HT1080 (cell line): ENCODE measurements around the gene RASL12. TPM values are rescaled to one million over a fixed set of nuclear protein-coding genes. Genes with fewer than 3 reads are reported as not detected.
A peak's percentile ranks its signal among the peaks of the same experiment; 100 is the strongest.

ENCODE experiments used
- DNase-seq: peaks from one replicate; pipeline ENCODE4 v3.0.0-alpha.2; 2015; ENCODE audit warnings: low read depth
- total RNA-seq: library from RNA; depleted of rRNA; stranded (reverse); fragments of >200 nt; shearing (Covaris generic); gene quantifications from 2 replicates; pipeline ENCODE4 v1.2.3, GENCODE V29; 2014

The RASL12 gene
- total RNA-seq, 1 experiment from 2014 or later = not detected

DNA sequence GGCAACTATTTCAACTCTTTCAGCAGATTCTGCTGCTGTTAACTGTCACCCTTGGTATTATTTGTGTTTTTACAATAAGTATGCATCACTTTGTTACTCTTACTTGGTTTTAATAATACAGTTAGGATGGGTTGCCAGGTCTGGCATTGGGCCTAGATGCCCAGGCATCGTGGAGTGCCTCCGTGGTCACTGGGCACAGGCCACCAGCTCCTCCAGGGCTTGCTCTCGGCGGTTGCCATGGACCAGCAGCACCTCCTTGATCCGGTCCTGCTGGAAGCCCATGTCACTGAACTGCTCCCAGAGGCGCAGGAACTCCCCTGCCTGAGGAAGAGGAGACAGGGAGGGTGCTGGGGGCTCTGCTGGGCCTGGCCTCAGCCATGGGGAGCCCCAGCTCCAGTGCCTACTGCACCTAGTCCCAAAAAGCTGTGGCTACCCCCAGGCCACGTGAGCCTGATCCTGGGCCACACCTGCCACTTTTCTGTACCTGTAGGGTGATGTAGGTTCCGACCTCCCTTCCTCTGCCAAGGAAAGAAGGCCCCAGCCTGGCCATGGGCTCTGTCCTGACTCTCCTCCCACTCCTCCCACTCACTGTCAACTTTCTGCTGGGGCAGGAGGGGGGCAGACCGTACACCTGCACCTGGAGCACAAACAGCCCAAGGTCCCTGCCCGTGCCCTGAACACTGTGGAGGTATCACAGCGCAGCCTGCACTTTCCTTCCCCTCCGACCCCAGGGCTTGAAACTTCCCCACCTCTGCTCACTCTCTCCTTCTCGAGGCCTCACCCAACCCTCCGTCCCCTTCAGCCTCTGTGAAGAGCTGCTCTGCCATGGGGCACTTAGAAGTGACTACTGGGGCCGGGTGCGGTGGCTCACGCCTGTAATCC lies 25.4 kb upstream of the RASL12 start:
- DNase-seq = no peak

DNA sequence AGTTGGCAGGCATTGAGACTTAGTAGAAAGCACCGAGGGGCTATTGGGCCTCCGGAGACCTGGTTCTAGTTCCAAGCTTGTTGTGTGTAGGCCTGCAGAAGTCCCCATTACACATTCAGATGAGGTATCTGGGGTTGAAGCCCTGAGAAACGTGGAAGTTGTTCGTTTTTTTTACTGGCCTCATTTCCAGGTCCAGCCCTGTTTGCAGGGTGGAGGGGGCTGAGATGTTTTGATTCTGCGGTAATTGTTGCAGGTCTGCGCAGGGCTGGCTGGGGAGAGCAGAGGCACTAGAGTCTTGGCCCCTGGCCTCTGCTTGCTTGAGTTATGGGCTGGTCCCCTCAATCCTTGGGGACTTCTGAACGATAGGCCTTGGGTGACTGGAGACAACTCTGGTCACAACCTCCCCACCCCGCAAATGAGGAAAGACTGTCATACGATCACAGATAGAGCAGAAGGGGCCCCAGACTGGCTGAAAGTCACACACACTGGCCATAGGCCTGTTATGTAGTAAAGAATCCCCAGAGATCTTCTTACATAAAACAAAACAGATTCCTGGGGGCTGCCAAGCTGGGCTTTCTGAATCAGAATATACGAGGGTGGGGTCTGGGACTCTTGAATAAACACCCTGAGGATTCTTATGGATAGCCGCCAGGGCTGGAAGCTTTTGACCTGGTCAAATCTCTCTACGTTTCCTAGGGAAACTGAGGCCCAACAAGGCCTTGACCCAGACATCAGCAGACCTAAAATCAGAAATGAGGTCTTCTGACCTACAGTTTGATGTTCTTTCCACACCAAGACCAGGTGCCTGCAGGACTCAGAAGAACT lies 24.4 kb upstream of the RASL12 start:
- no peak for DNase-seq

DNA sequence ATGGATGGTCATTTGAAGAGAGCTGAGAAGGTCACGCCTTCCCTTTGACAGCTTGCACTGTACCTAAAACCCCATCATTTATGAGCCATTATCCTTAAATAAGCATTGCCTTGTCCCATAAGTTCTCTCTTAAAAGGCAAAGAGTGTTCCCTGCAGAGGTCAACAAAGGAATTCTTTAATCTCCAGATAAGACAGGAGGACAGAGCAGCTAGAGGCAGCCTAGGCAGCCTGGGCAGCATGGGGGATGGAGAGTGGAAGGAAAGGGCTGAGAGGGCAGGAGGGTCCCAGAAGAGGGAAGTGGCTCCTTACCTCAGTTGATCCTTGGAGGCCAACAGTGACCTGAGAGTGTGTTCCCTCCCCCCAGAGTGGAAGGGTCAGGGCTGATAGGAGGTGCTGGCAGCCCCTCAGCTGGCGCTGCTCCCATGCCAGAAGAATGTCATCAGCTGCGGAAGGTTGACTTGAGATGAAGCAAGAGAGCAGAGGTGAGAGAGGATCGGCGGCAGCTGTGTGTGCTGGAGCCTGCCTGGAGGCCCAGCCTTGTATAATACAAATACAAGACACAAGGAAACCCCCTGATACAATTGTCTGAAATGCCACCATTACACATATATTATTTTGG lies 21.5 kb upstream of the RASL12 start:
- no peak for DNase-seq

DNA sequence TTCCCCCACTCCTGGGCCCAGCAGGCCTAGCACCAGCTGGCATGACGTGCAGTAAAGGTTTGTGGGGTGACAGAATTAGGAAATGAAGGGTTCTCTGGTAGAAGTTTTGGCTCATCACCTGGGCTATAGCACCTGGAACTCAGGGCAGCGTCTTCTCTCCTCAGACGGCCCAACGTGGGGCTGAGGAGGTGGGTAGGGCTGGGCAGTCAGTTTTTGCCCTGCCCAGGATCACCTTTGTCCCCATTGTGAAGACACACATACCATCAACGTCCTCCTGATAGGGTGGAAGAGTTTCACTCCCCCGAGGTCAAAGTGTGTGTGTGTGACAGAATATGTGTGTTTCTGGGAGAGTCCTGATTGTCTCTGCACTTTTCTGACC lies 20.8 kb upstream of the RASL12 start:
- DNase-seq = no peak

DNA sequence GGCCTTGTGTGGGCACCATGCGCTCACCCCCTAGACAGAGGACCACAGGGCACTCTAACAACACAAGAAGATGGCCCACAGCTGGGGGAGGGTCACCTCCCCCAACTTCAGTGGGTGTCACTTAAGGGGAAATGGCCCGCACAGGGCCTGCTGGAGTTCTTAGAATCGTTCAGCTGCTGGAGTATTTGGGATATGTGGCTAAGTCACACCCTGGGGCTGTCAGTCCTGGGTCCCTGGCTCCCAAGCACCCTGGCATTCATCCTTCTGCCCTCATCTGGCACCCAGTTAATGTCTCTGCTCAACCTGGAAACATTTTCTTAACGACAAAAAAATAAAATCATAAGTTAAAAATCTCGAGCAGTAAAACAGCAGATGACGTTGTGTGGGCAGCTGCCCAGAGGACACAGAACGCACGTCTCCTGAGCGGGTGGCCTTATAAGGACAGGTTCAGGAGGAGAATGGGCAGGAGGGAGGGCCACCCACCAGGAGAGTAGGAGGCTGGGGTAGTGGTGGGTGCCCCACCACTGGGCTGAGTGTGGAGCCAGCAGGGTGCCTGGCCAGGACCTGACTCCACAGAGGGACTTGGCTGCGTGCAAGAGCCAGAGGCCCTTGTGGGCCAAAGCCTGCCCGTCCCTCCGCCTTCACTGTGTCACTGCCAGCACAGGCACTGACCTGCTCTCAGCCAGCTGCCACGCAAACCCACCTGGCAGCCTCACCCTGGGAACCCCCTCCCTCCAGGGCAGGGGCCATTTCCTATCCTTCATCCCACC lies 20.3 kb upstream of the RASL12 start:
- no peak for DNase-seq

DNA sequence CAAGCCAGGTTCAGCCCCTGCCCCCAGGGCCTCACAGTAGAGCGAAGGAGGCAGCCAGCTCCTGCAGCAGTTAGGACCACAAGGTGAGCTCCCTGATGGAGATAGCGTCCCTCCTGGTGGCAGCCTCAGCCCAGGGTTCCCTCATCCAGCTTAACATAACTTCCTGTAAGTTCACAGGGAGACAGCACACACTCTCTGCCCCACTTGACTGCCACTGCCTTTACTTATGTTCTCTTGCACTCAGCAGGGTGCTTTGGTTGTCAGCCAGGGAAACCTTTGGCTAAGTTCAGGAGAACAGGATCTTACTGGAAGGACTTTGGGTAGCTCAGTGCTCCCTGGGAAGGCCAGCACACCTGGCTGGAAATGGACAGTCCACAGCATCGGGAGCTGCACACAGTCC lies 19.6 kb upstream of the RASL12 start:
- DNase-seq = no peak

DNA sequence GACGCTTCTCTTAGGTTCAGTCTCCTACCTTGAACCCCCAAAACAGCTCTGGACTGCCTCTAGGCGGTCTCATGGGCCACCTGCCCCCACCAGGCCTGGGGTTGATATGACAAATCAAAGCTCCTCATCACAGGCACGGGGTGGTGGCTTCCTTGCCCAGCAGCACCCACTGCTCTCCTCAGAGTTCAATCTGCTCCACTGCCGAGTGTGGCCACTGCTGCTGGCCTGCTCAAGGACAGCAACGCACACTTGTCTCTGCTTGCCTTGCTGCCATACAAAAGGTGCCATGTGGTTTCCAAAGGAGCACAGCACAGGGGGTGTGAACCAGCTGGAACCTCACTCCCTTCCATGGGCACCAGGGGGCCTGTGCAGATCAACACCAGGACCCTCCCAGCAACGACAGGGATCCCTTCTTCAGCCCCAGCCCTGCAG lies 18.9 kb upstream of the RASL12 start:
- no peak for DNase-seq

DNA sequence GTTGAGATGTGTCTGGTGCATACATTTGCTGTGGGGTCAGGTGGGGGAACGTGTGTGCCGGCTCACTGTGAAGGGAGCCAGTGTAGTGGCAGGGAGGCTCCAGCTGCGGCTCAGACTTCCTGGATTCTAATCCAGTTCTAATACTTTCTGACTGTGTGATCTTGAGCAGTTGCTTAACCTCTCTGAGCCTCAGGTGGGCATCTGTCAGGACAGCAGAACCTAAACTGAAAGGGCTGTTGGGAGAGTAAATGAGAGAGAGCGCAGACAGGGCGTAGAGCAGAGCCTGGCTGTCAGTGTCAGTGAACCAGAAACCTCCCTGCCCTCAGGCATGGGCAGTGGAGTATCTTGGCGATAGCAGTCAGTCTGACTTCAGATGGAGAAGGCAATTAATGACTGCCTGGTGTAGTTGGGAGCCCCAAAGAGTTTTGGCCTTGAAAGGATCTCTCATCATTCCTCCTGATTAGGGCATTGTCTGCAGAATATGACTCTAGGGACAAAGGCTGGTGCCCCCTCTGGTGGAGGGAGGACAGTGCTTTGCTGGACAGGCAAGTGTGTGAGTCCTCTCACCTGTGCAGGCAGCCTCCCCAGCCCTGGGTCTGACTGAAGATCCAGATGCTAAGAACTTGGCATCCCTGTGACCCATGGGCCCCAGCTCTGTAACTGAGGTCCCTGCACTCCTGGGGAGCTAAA lies 18.3 kb upstream of the RASL12 start:
- no peak for DNase-seq

DNA sequence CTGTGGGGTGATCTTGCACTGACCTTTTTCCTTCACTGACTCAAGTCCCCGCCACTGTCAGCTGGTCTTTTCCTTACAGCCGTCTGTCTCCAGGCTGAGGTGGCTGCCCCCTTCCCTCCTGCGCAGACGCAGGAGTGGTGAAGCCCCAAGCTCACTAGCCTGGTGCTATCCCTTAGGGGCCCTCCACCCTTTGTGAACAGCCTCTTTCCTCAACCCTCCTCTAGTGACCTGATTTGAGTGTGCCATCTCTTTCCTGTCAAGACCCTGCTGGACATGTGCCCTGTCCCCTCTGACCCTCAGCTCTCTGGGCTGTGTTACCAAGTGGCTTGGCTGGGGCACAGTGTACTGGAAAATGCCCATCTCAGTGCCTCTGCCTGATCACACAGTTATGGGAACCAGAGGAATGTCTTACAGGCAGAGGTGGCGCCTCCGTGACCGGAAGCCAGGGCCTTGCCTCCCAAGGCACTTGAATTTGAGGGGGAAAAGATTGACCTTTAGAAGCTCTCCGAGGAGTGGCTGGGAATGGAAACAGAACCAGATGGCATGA lies 17.5 kb upstream of the RASL12 start:
- DNase-seq = no peak

DNA sequence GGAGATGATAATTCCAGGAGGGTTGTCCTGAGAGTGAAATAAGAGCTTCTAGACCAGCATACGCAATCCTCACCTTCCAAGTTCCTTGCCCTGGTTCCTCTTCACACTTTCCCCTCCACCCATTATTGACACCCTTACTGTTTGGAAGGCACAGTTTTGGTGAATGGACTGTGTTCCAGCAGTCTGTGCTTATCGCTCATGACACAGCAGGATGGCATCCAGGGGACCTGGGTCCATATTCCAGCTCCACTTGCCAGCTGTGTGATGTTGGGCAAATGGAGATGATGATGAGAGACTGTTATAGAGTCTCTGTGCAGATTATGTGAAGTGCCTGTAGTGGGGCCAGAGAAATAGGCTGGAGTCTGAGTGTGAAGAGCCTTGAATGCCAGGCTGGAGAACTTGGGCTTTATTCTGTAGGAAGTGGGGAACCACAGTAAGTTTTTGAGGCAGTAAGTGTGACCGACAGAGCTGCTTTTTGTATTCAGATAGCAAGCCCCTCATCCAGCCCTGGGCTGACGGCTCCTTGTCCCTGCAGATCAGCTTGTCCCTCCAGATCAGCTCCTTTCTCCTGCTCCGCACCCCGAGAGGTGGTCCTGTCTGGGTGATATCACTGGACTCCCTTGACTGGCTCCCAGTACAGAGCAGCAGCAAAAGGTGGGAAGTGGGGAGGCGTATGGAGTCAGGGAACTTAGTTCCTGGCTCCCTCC lies 16.9 kb upstream of the RASL12 start:
- no peak for DNase-seq

DNA sequence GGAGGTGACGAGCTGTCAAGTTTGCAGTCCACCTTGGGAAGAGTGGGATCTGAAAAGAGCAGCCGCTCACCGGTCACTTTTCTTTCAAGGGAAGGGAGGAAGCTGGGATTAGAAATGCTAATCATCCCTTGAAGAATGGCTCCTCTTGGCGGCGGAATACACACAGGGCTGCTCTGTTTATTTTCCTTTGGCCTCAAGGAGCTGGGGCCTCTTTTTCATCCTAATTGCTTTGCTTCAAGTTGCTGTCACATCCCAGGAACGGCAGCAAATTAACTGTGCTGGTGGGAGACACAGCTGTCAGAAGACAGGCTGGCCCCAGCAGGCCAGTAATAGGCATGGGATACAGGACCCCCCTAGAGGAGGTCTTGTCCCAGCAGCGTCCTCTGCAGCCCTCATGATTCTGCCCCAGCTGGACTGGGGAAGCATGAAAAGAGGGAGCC lies 15.5 kb upstream of the RASL12 start:
- DNase-seq = no peak

DNA sequence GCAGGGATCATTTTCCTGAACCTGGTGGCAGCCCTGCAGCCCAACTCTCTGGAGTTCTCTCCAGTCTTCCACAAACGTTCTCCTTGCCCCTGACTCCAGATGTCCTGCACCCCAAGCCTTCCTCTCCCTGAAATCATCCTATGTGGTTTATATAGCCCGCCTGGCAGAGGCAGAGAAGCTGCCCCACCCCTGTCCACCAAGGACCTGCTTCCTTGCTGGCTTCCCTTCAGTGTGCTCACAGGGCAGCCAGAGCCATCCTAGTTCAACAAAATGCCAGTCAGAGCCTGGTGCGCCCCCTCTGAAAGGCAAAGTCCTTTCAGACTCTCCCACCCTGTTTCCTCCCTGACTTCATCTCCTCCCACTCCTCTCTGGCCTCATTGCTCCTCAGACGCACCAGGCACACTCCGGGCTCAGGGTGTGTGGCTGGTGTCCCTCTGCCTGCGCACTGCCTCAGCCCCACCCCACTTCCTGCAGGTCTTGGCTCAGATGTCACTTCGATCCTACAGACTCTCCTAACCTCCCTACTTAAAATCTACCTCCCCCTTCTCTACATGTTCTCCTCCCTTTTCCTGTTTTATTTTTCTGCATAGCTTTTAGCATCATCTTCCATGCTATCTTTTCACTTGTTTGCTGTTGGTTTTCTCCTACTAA lies 14.6 kb upstream of the RASL12 start:
- peak; percentile 25 for DNase-seq

DNA sequence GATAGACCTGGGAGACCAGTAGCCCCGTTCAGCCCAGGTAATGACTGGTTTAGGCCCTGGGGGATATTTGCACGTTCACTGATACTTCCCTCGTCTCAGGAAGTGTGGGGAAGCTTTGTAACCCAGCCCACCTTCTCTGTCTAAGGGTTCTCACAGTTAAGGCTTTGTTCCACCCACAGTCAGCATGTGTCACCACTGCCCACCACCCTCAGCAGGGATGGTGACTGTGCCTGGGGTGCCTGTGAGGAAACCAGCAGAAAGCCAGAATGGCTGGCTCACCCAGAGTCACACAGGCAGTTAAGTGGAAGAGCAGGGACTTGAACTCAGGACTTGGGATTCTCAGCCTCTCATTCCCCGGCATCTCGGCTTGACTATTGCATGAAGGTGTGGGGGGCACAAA lies 14.0 kb upstream of the RASL12 start:
- DNase-seq = peak; percentile 72

DNA sequence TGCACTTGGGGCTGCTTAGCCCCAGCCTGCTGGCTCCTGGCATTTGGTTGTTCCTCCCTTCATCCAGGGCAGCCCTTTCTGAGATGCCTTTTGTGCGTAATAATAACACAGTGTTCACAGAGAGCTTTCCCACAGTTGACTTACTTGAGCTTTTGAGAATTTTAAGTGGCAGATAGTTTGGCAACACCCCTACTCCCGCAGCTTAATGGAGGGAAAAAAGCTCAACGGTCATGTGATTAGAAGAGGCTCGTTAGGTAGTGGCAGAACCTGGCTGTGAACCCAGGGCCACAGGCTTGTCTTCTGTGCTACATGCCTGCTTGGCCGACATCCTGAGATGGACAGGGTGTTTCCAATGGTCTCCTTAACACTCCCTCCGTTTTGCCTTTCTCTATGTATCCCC lies 13.5 kb upstream of the RASL12 start:
- DNase-seq = no peak

DNA sequence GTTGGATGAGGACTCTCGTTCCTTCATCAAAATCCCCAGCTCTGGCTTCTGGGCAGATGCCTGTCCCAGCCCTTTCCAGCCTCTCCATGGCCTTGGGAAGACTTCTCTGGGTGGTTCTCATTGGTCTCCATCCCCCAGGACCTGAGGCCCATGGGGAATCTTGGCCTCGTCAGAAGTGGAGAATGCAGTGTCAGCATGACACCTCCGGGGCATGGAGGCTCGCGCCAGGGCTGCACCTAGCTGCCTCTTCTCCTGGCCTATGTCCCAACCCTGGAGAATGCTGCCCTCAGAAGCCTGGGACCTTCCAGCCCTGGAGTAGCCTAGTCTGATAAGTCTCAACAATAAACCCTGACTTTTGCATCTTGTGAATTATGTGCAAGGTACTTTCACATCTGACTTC lies 11.8 kb upstream of the RASL12 start:
- no peak for DNase-seq

DNA sequence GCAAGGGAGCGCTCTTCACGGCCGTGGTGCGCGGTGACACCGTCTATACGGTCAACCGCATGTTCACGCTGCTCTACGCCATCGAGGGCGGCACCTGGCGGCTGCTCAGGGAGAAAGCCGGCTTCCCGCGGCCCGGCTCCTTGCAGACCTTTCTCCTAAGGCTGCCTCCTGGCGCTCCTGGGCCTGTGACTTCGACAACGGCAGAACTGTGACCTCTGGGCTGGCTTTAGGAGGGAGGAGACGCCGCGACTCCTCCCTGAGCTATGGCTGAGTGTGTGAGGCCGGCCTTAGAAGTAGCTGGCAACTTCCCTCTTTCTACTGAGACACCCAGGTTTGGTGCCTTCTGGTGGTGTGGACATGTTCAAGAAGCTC lies 10.2 kb upstream of the RASL12 start:
- no peak for DNase-seq

DNA sequence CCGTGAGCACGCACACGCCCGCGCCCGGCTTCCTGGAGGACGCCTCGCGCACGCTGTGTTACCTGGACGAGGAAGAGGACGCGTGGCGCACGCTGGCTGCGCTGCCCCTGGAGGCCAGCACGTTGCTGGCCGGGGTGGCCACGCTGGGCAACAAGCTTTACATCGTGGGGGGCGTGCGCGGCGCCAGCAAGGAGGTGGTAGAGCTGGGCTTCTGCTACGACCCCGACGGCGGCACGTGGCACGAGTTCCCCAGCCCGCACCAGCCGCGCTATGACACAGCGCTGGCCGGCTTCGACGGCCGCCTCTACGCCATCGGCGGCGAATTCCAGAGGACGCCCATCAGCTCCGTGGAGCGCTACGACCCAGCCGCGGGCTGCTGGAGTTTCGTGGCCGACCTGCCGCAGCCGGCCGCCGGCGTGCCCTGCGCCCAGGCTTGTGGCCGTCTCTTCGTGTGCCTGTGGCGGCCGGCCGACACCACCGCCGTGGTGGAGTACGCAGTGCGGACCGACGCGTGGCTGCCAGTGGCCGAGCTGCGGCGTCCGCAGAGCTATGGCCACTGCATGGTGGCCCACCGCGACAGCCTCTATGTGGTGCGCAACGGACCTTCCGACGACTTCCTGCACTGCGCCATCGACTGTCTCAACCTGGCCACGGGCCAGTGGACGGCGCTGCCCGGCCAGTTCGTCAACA lies 9.6 kb upstream of the RASL12 start:
- no peak for DNase-seq

DNA sequence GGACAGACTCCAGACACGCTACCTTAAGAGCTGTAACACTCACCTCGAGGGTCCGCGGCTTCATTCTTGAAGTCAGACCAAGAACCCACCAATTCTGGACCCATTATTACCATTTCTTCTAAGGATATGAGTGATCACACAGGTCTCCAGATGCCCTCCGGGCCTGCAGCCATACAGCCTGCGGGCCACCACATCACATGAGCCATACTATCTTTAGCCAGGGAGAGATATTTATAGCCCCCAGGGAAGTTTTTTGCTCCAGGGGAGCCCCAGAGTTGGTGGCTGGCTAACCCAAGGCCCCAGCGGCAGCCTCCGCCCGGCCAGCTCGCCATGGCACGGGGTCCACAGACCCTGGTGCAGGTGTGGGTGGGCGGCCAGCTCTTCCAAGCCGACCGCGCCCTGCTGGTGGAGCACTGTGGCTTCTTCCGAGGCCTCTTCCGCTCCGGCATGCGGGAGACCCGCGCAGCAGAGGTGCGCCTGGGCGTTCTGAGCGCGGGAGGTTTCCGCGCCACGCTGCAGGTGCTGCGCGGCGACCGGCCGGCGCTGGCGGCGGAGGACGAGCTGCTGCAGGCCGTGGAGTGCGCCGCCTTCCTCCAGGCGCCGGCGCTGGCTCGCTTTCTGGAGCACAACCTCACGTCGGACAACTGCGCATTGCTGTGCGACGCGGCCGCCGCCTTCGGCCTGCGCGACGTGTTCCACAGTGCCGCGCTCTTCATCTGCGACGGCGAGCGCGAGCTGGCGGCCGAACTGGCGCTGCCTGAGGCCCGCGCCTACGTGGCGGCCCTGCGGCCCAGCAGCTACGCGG lies 8.9 kb upstream of the RASL12 start, which contains the start of gene KBTBD13:
TSS of gene KBTBD13 (plus strand) at position 261 of the 805 bp plus-strand sequence. CDS start at position 331, 70 bp downstream.
- DNase-seq = no peak
